AG04449 (cell line): ENCODE measurements around the gene NRCAM.

Experiments
- CTCF ChIA-PET: fragments of 350-600 bp; formaldehyde crosslinking; extraction: SDS; loops from one replicate; lab custom pipeline; 2021; ENCODE audit warnings: antibody characterized with exemption; lab: Yijun Ruan, JAX
- POLR2A ChIA-PET: fragments of 400-600, 350-600 bp; formaldehyde crosslinking; extraction: SDS; loops from one replicate; lab custom pipeline; 2020; ENCODE audit warnings: antibody characterized with exemption, inconsistent platforms; lab: Yijun Ruan, JAX
- DNase-seq: peaks from one replicate; pipeline ENCODE4 v3.0.0-alpha.2; 2010; ENCODE audit warnings: low read depth, low spot score
- H3K4me3 ChIP-seq: 2 replicates; pipeline ENCODE4 v1.5.1; 2011; ENCODE audit warnings: low read depth, mild to moderate bottlenecking, control low read depth, low read length
- TF ChIP-seq, protein P1 (sequence below): IDR thresholded peaks from one replicate; pipeline ENCODE4 v1.5.1; 2011; ENCODE audit warnings: mild to moderate bottlenecking, moderate library complexity, low read length, control low read depth, inconsistent platforms; ENCODE audit not compliant: insufficient read depth; ENCODE audit errors: missing control alignments

NRCAM gene

DNA sequence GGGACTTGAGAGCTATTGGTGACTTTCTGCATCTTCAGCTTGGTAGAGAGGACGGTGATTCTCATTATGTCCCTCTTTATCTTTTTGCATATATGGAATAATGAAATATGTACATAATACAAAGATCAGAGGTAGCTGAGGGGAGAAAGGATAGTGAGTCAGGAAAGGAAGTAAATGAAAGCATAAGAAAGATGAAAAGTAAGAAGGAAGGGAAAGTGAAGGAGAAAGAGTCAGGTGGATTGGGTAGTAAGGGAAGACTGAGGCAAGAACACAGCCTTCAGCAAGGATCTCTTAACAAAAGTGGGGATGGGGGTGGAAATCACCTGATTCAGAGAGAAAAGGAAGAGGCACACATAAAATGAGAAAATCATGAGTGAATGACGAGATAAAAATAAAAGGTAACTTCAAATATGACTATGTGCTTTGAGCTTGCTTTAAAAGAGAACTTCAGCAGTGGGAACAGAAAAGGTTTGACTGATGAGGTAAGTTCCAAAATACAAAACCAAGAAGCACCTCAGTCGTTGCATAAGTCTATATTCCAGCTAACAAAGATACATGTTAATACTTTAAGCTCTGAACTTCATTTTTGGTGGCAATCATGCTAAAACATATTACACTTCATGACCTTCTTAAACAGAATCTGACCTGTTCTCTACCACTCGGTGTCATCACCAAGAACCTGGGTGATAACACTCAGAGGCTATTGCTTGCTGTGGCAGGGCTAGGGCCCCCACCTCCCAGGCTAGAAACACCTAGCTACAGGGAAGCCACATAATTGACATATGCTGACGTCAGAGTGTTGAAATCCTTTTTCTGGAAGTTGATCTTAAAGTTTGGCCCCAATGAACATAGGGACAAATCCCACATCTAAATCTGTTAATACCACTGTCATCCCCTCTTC, 32.9 kb downstream of the NRCAM start:
- TF ChIP-seq, protein P1, sequence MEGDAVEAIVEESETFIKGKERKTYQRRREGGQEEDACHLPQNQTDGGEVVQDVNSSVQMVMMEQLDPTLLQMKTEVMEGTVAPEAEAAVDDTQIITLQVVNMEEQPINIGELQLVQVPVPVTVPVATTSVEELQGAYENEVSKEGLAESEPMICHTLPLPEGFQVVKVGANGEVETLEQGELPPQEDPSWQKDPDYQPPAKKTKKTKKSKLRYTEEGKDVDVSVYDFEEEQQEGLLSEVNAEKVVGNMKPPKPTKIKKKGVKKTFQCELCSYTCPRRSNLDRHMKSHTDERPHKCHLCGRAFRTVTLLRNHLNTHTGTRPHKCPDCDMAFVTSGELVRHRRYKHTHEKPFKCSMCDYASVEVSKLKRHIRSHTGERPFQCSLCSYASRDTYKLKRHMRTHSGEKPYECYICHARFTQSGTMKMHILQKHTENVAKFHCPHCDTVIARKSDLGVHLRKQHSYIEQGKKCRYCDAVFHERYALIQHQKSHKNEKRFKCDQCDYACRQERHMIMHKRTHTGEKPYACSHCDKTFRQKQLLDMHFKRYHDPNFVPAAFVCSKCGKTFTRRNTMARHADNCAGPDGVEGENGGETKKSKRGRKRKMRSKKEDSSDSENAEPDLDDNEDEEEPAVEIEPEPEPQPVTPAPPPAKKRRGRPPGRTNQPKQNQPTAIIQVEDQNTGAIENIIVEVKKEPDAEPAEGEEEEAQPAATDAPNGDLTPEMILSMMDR, result no peak
- ChIA-PET POLR2A (no interaction called here), CTCF (interaction anchor here (1.0 kb wide), 1 partner anchor 74 kb away, joined by 3 read pairs; no protein-coding TSS in a partner anchor)
- H3K4me3 ChIP-seq, result no peak overlapping the region
- no peak for DNase-seq

DNA sequence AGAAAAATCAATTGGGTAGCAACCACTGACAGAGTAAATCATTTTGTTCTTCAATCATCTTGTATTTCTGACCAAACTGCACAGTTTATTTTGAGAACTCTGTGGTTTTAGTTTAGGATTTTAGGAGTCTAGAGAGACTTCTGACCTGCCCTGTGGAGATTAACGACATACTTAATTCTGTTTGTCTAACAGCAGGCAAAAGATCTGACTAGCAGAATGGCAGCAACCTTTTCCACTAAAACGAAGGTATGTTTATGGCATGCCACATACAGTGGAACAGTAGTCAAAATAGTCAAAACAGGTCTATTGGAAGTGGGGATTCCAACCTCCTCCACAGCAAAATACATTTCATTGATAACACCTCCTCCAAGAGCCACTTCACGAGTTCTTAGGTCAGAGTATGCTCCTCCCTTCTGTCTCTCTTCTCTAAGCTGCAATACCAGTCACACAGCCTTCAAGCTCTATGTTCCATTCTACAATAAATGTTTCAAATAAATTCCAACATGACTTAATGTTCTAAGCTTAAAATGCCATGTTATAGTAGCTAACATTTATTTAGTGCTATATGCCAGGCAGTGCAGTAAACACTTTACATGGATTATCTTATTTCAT, 34.4 kb downstream of the NRCAM start:
- no peak overlapping the region for H3K4me3 ChIP-seq
- ChIA-PET POLR2A (no interaction called here), CTCF (no interaction called here)
- DNase-seq, result no peak
- TF ChIP-seq, protein P1, result no peak

DNA sequence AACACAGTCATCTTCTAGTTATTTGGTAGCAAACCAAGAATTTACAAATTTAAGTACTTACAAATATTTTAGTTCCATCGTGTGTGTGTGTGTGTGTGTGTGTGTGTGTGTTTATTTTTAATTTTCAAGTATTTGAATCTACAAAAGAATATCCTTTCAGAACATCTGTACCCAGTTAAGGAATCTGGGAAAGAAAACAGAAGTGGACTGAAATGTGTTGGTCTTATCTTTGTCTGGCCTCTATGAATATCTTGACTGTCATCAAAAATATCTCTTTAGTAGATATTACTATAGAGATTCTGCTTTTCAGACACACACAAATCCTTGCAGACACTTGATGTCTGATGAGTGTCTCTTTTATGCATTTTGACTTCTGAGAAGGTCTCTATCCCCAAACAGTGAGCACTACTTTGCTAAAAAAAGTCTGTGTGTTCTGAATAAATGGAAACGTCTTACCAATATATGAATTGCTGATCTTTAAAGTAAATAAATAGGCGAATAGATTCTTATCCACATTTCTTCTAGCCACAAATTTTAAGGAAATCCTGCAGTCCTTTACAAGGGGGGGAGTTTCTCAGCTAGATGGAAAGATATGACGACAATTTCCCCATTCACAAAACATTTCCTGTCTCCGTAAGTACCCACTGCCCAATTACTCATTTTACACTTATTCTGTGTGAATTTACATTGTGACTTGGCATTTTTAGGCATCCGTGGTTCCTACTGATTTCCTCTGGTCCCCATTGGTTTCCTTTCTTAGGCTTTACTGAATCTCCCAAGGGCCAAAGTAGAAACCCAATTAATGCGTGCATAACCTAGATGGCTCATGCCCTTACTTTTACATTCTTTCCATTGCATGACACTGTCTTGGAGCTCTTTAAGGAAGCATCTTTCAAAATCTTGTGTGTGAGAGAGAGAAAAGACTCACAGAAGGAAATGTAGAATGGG, 36.0 kb downstream of the NRCAM start:
- POLR2A ChIA-PET, result no interaction called here
- TF ChIP-seq, protein P1, result no peak
- CTCF ChIA-PET, result no interaction called here
- no peak overlapping the region for H3K4me3 ChIP-seq
- DNase-seq, result no peak

DNA sequence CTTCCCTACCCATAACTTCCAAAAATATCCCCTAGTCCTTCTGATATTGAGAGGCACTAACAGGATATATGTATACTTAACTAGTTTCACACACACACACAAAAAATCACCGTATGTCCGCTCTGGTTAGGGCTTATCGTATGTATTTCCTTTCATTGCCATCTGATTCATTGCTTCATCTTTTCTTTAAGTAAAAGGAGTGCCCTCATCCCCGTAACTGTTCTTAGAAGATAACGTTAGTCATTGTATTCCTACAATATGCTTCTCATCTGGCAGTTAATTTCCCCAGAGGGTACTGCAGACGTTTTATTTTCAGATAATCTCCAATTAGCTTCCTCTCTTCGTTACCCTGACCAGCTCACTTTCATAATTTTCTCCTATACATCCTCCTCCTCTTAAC, 37.3 kb downstream of the NRCAM start:
- TF ChIP-seq, protein P1, result no peak
- no peak for DNase-seq
- no peak overlapping the region for H3K4me3 ChIP-seq
- CTCF ChIA-PET, result no interaction called here
- POLR2A ChIA-PET, result no interaction called here

DNA sequence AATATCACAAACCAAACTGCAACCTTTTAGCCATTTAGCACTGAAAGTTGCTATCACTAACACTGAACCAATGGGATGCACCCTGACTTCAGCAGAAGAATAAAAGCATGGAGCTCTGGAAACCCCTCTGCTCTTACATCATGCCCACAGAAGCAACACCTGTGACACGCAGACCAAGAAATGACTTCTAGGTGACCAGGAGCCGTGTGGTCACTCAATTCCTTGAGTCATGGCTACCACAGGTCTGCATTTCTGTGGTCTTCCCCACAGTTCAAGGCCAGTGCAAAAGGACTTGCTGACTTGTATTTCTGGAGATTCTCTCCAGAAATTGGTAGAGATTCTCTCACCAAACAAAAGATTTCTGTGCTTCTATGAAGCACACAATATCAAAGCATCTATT, 38.3 kb downstream of the NRCAM start:
- ChIA-PET POLR2A (no interaction called here), CTCF (no interaction called here)
- no peak overlapping the region for H3K4me3 ChIP-seq
- TF ChIP-seq, protein P1, result no peak
- no peak for DNase-seq
